Measurements from ENCODE around the gene CHST11.

DNA sequence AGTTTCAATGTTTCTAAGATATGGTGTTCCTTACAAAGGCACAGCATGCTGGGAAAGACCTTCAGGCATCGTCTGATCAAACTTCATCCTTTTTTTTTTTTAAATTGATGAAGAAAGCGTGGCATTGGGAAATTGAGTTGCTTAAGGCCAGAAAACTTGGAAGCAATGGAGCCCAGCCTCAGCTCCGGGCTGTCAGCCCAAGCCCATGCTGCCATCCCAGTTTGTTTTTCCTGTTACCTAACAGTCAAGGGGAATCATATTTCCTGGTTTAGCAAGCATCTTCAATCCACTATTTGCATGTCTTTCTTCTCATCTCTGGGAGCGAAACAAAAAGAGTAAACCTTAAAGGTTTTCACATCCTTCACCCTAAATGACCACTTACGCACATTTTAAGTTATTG is 200.2 kb downstream of the CHST11 start:
- no peak for TF ChIP-seq POLR2A (IDR thresholded peaks at IDR 0.05; ENCODE audit: low read length)
- TF ChIP-seq GATA1 (IDR thresholded peaks at IDR 0.05; ENCODE audit: low read depth, low read length), result no peak
